ENCODE results near the gene DHRSX. TPM values are rescaled to one million over a fixed set of nuclear protein-coding genes. Genes with fewer than 3 reads are reported as not detected.
"Not testable (repeated sequence)": the region's sequence is repeated elsewhere in the genome, so short reads cannot be mapped to it uniquely, and the experiment has no call there.

The DHRSX gene
- polyA plus RNA-seq, 3 donors: 27.2 to 34.9 (median 34.5) TPM

GRCh38 chrX:2478546-2479419 lies 22.0 kb downstream of the DHRSX start:
- DNase-seq (ENCODE audit: low read depth in 3 of 3, low spot score in 2 of 3): no peak

- DNase-seq (ENCODE audit: low read depth in 3 of 3, low spot score in 2 of 3): not testable (repeated sequence)
Measured at GRCh38 chrX:2477313-2477712, 23.5 kb downstream of the DHRSX start.

GRCh38 chrX:2474963-2475726 lies 25.6 kb downstream of the DHRSX start:
- no peak for DNase-seq (ENCODE audit: low read depth in 3 of 3, low spot score in 2 of 3)

- DNase-seq (ENCODE audit: low read depth in 3 of 3, low spot score in 2 of 3): no peak
Measured at GRCh38 chrX:2474280-2474962, 26.4 kb downstream of the DHRSX start.

- not testable (repeated sequence) for DNase-seq (ENCODE audit: low read depth in 3 of 3, low spot score in 2 of 3)
Measured at GRCh38 chrX:2473064-2473463, 27.7 kb downstream of the DHRSX start.

- DNase-seq (ENCODE audit: low read depth in 3 of 3, low spot score in 2 of 3): no peak
Measured at GRCh38 chrX:2471641-2472040, 29.1 kb downstream of the DHRSX start.

GRCh38 chrX:2471126-2471525 lies 29.6 kb downstream of the DHRSX start:
- DNase-seq (ENCODE audit: low read depth in 3 of 3, low spot score in 2 of 3): not testable (repeated sequence)

GRCh38 chrX:2469852-2470251 lies 30.9 kb downstream of the DHRSX start:
- not testable (repeated sequence) for DNase-seq (ENCODE audit: low read depth in 3 of 3, low spot score in 2 of 3)

GRCh38 chrX:2469196-2469685 lies 31.5 kb downstream of the DHRSX start:
- DNase-seq (ENCODE audit: low read depth in 3 of 3, low spot score in 2 of 3): no peak

- DNase-seq (ENCODE audit: low read depth in 3 of 3, low spot score in 2 of 3): no peak
Measured at GRCh38 chrX:2468261-2469195, 32.2 kb downstream of the DHRSX start.

- no peak for DNase-seq (ENCODE audit: low read depth in 3 of 3, low spot score in 2 of 3)
Measured at GRCh38 chrX:2466876-2467656, 33.7 kb downstream of the DHRSX start.

GRCh38 chrX:2464677-2465166 lies 36.1 kb downstream of the DHRSX start:
- DNase-seq (ENCODE audit: low read depth in 3 of 3, low spot score in 2 of 3): no peak

- DNase-seq (ENCODE audit: low read depth in 3 of 3, low spot score in 2 of 3): no peak
Measured at GRCh38 chrX:2463973-2464676, 36.7 kb downstream of the DHRSX start.

- not testable (repeated sequence) for DNase-seq (ENCODE audit: low read depth in 3 of 3, low spot score in 2 of 3)
Measured at GRCh38 chrX:2463481-2463880, 37.3 kb downstream of the DHRSX start.

- DNase-seq (ENCODE audit: low read depth in 3 of 3, low spot score in 2 of 3): no peak
Measured at GRCh38 chrX:2462780-2463179, 38.0 kb downstream of the DHRSX start.

GRCh38 chrX:2462074-2462473 lies 38.7 kb downstream of the DHRSX start:
- DNase-seq (ENCODE audit: low read depth in 3 of 3, low spot score in 2 of 3): no peak

GRCh38 chrX:2461711-2462016 lies 39.1 kb downstream of the DHRSX start:
- no peak for DNase-seq (ENCODE audit: low read depth in 3 of 3, low spot score in 2 of 3)

All from right renal cortex interstitium (tissue), 3 donors.